ENCODE measurements around the gene SHCBP1. TPM values are rescaled to one million over a fixed set of nuclear protein-coding genes. Genes with fewer than 3 reads are reported as not detected.

SHCBP1 gene
- total and polyA plus RNA-seq, 2 experiments from 2014 or later: 7.3 to 14.9 TPM

DNA sequence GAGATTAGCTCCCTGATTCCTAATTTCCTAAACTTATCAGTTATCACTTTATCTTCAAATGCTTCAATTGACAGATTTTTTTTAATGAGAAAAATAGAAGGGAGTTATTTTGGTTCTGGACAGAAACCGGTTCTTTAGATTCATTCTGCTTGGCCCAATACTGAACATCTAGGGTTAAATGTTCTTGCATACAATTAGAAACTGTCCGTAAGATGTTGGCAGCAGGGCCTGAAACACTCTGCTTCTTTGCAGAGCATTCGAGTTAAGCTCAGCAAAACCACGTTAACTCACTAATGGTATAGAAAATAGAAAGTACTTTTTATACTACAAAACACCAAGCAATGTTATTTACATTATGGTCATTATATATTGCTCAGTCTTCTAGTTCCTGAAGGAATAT is 7.2 kb downstream of the SHCBP1 start:
- peaks cover 4% of the 10 kb centered on the region for H3K27me3 Mint-ChIP-seq (ENCODE audit: insufficient read depth, low read depth, poor library complexity)
- H3K36me3 ChIP-seq (ENCODE audit: insufficient read depth): peaks cover 31% of the 10 kb centered on the region
- H3K9me2 ChIP-seq (ENCODE audit: insufficient read depth): no peaks in the 10 kb centered on the region
- H3K4me3 ChIP-seq: no peak overlapping the region
- H3K4me1 ChIP-seq (ENCODE audit: insufficient read depth): no peaks in the 10 kb centered on the region; the same call in 1 of the 2 replicates
- no peaks in the 10 kb centered on the region for H3K4me1 Mint-ChIP-seq
- H3K9me3 Mint-ChIP-seq: no peaks in the 10 kb centered on the region
- no peak for TF ChIP-seq ZNF331 (CRISPR knock-in tag; IDR thresholded peaks at IDR 0.05; ENCODE audit: low read depth)
- TF ChIP-seq CREB1 (CRISPR knock-in tag; IDR thresholded peaks at IDR 0.05; ENCODE audit: low read depth): no peak
- TF ChIP-seq JUNB (IDR thresholded peaks at IDR 0.05; ENCODE audit: unreplicated experiment): no peak
- peaks cover 2% of the 10 kb centered on the region for H4K20me1 ChIP-seq (replicated peaks; ENCODE audit: insufficient read depth)
- H2AFZ ChIP-seq: no peak overlapping the region
- DNase-seq (ENCODE audit: low spot score) (no peak), ATAC-seq (no peak)
- no peak overlapping the region for H3K27ac Mint-ChIP-seq
- no peak overlapping the region for H3K27ac ChIP-seq (ENCODE audit: low read depth)
- no peaks in the 10 kb centered on the region for H3F3A ChIP-seq (replicated peaks; ENCODE audit: low read depth)
- H3K36me3 Mint-ChIP-seq (ENCODE audit: low read depth): peaks cover 55% of the 10 kb centered on the region
- H3K27me3 ChIP-seq (ENCODE audit: insufficient read depth): no peaks in the 10 kb centered on the region
- no peak overlapping the region for H3K4me2 ChIP-seq
- H3K4me3 Mint-ChIP-seq: no peak overlapping the region
- peaks cover 41% of the 10 kb centered on the region for H3K79me2 ChIP-seq (replicated peaks; ENCODE audit: insufficient read depth)

DNA sequence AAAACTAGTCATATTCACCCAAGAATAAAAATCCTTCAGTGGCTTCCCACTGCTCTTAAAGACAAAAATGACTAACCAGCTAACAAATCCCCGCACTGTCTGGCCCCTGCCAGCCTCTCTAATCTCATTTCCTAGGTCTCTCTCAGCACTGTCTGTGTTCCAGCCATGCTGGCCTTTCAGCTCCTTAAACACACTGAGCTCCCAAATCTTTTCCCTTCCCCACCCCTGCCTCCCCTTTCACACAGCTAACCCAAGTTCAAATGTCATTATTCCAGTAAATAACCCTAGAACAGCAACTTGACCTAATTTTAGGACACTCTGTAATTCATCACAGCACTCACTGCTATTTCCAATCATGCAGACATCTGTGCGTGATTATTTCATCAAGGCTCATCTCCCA is 7.8 kb downstream of the SHCBP1 start:
- H3K27ac Mint-ChIP-seq: no peak overlapping the region
- H3K79me2 ChIP-seq (replicated peaks; ENCODE audit: insufficient read depth): peaks cover 34% of the 10 kb centered on the region
- H3K27me3 Mint-ChIP-seq (ENCODE audit: insufficient read depth, low read depth, poor library complexity): peaks cover 4% of the 10 kb centered on the region
- H3K4me3 ChIP-seq: no peak overlapping the region
- no peaks in the 10 kb centered on the region; the same call in 1 of the 2 replicates for H3K4me1 ChIP-seq (ENCODE audit: insufficient read depth)
- peaks cover 59% of the 10 kb centered on the region for H3K36me3 Mint-ChIP-seq (ENCODE audit: low read depth)
- H3K4me1 Mint-ChIP-seq: no peaks in the 10 kb centered on the region
- no peak overlapping the region for H3K4me3 Mint-ChIP-seq
- no peak for DNase-seq (ENCODE audit: low spot score)
- no peak overlapping the region for H3K27ac ChIP-seq (ENCODE audit: low read depth)
- no peak overlapping the region for H2AFZ ChIP-seq
- H3K36me3 ChIP-seq (ENCODE audit: insufficient read depth): peaks cover 34% of the 10 kb centered on the region
- H3F3A ChIP-seq (replicated peaks; ENCODE audit: low read depth): no peaks in the 10 kb centered on the region
- no peak overlapping the region for H3K4me2 ChIP-seq
- H3K9me2 ChIP-seq (ENCODE audit: insufficient read depth): no peaks in the 10 kb centered on the region
- no peak for ATAC-seq
- H4K20me1 ChIP-seq (replicated peaks; ENCODE audit: insufficient read depth): no peaks in the 10 kb centered on the region; the same call in 1 of the 2 replicates
- H3K9me3 Mint-ChIP-seq: no peaks in the 10 kb centered on the region
- no peaks in the 10 kb centered on the region for H3K27me3 ChIP-seq (ENCODE audit: insufficient read depth)
- no peak for TF ChIP-seq CREB1 (CRISPR knock-in tag; IDR thresholded peaks at IDR 0.05; ENCODE audit: low read depth)
- TF ChIP-seq, protein P1, sequence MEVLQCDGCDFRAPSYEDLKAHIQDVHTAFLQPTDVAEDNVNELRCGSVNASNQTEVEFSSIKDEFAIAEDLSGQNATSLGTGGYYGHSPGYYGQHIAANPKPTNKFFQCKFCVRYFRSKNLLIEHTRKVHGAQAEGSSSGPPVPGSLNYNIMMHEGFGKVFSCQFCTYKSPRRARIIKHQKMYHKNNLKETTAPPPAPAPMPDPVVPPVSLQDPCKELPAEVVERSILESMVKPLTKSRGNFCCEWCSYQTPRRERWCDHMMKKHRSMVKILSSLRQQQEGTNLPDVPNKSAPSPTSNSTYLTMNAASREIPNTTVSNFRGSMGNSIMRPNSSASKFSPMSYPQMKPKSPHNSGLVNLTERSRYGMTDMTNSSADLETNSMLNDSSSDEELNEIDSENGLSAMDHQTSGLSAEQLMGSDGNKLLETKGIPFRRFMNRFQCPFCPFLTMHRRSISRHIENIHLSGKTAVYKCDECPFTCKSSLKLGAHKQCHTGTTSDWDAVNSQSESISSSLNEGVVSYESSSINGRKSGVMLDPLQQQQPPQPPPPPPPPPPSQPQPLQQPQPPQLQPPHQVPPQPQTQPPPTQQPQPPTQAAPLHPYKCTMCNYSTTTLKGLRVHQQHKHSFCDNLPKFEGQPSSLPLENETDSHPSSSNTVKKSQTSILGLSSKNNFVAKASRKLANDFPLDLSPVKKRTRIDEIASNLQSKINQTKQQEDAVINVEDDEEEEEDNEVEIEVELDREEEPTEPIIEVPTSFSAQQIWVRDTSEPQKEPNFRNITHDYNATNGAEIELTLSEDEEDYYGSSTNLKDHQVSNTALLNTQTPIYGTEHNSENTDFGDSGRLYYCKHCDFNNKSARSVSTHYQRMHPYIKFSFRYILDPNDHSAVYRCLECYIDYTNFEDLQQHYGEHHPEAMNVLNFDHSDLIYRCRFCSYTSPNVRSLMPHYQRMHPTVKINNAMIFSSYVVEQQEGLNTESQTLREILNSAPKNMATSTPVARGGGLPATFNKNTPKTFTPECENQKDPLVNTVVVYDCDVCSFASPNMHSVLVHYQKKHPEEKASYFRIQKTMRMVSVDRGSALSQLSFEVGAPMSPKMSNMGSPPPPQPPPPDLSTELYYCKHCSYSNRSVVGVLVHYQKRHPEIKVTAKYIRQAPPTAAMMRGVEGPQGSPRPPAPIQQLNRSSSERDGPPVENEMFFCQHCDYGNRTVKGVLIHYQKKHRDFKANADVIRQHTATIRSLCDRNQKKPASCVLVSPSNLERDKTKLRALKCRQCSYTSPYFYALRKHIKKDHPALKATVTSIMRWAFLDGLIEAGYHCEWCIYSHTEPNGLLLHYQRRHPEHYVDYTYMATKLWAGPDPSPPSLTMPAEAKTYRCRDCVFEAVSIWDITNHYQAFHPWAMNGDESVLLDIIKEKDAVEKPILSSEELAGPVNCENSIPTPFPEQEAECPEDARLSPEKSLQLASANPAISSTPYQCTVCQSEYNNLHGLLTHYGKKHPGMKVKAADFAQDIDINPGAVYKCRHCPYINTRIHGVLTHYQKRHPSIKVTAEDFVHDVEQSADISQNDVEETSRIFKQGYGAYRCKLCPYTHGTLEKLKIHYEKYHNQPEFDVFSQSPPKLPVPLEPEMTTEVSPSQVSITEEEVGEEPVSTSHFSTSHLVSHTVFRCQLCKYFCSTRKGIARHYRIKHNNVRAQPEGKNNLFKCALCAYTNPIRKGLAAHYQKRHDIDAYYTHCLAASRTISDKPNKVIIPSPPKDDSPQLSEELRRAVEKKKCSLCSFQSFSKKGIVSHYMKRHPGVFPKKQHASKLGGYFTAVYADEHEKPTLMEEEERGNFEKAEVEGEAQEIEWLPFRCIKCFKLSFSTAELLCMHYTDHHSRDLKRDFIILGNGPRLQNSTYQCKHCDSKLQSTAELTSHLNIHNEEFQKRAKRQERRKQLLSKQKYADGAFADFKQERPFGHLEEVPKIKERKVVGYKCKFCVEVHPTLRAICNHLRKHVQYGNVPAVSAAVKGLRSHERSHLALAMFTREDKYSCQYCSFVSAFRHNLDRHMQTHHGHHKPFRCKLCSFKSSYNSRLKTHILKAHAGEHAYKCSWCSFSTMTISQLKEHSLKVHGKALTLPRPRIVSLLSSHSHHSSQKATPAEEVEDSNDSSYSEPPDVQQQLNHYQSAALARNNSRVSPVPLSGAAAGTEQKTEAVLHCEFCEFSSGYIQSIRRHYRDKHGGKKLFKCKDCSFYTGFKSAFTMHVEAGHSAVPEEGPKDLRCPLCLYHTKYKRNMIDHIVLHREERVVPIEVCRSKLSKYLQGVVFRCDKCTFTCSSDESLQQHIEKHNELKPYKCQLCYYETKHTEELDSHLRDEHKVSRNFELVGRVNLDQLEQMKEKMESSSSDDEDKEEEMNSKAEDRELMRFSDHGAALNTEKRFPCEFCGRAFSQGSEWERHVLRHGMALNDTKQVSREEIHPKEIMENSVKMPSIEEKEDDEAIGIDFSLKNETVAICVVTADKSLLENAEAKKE (CRISPR knock-in tag; IDR thresholded peaks at IDR 0.05): no peak
- no peak for TF ChIP-seq ZNF331 (CRISPR knock-in tag; IDR thresholded peaks at IDR 0.05; ENCODE audit: low read depth)
- TF ChIP-seq ZNF114 (CRISPR knock-in tag; IDR thresholded peaks at IDR 0.05): no peak
- no peak for TF ChIP-seq POLR2AphosphoS5 (IDR thresholded peaks at IDR 0.05; ENCODE audit: low read depth)
- TF ChIP-seq, protein P2, sequence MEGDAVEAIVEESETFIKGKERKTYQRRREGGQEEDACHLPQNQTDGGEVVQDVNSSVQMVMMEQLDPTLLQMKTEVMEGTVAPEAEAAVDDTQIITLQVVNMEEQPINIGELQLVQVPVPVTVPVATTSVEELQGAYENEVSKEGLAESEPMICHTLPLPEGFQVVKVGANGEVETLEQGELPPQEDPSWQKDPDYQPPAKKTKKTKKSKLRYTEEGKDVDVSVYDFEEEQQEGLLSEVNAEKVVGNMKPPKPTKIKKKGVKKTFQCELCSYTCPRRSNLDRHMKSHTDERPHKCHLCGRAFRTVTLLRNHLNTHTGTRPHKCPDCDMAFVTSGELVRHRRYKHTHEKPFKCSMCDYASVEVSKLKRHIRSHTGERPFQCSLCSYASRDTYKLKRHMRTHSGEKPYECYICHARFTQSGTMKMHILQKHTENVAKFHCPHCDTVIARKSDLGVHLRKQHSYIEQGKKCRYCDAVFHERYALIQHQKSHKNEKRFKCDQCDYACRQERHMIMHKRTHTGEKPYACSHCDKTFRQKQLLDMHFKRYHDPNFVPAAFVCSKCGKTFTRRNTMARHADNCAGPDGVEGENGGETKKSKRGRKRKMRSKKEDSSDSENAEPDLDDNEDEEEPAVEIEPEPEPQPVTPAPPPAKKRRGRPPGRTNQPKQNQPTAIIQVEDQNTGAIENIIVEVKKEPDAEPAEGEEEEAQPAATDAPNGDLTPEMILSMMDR (conservative IDR thresholded peaks at IDR 0.05; ENCODE audit: low read depth in 2 of 2): no peak
- TF ChIP-seq EZH2phosphoT487 (IDR thresholded peaks at IDR 0.05; ENCODE audit: unreplicated experiment): no peak
- TF ChIP-seq, protein P3, sequence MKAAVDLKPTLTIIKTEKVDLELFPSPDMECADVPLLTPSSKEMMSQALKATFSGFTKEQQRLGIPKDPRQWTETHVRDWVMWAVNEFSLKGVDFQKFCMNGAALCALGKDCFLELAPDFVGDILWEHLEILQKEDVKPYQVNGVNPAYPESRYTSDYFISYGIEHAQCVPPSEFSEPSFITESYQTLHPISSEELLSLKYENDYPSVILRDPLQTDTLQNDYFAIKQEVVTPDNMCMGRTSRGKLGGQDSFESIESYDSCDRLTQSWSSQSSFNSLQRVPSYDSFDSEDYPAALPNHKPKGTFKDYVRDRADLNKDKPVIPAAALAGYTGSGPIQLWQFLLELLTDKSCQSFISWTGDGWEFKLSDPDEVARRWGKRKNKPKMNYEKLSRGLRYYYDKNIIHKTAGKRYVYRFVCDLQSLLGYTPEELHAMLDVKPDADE (IDR thresholded peaks at IDR 0.05): no peak
- no peak for TF ChIP-seq JUNB (IDR thresholded peaks at IDR 0.05; ENCODE audit: unreplicated experiment)
- no peak for TF ChIP-seq STAT1 (IDR thresholded peaks at IDR 0.05; ENCODE audit: unreplicated experiment)
